Heart left ventricle (tissue), 13 donors: ENCODE measurements around the gene H6PD.

ENCODE experiments used
- CTCF ChIP-seq, 12 donors: fragments of 200-600 bp; sonication (generic) in 4 of 12; IDR thresholded peaks; one replicate each; pipeline versions ENCODE4 v1.5.0 to v1.8.0; 2018 to 2022; ENCODE audit warnings: antibody characterized with exemption in 12 of 12, mild to moderate bottlenecking in 5 of 12
- POLR2A ChIP-seq, 2 donors: fragments of 450-650 bp; IDR thresholded peaks; one replicate each; pipeline ENCODE4 v1.6.1; 2017; ENCODE audit warnings: antibody characterized with exemption in 2 of 2, mild to moderate bottlenecking in 2 of 2, moderate library complexity in 2 of 2
- donor health status: ischemic (EF 13 %, LVEDD 7.1; RV severe dilation, severe dysfunction).
- donor health status: DM: no; HTN: yes; CAD: no.
- donor health status: DM: no; HTN: no; CAD: no.
- donor health status: ischemic (EF 25% LVEDD 6.9; RV normal size, moderate dysfunction).
- donor health status: ischemic (EF 25% LVEDD 5.7; RV mildly dilated, moderate dysfunction).
- donor health status: ischemic (EF 35%, LVEDD 5.7; RV mildly dilated, moderate dysfunction).
- donor health status: nonischemic (EF 11% LVEDD 7.7; RV severe dilation, severe dysfunction).
- donor health status: DM: yes; HTN: yes; CAD: no.
- donor health status: PGD.
- donor health status: ischemic (EF 29% LVEDD 5.4; RV normal size, mild dysfunction).
- donor health status: nonischemic (EF 23%, LVEDD 6.1; RV moderate dilation, normal function).

GRCh38 chr1:9193233-9193625, 41.3 kb upstream of the H6PD start:
- TF ChIP-seq CTCF (IDR thresholded peaks at IDR 0.05) = no peak
- TF ChIP-seq POLR2A (IDR thresholded peaks at IDR 0.05) = no peak
